ENCODE data around the gene DDX49.

The DDX49 gene

DNA sequence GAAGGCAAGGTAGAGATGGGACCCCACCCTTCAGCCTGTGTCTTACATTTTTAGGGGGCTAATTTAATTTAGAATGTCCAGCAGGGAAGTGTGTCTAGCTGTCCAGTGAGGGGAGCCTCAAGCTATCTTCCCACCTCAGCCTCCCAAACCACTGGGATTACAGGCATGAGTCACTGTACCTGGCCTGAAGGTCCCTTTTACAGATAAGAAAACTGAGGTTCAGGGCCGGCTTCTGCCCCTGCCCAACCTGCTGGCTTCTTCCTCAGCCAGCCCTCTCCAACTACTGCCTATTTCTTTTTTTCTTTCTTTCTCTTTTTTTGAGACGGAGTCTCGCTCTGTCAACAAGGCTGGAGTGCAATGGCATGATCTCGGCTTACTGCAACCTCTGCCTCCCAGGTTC lies 40.9 kb downstream of the DDX49 start:
- ChIA-PET POLR2A (no interaction called here), CTCF (interaction anchor here (0.7 kb wide), 1 partner anchor 27 kb away, joined by 3 read pairs; no protein-coding TSS in a partner anchor)
- TF ChIP-seq BHLHE40 (IDR thresholded peaks at IDR 0.05; ENCODE audit: borderline replicate concordance) (no peak), FOXK2 (IDR thresholded peaks at IDR 0.05) (no peak), FOXM1 (IDR thresholded peaks at IDR 0.05; ENCODE audit: borderline replicate concordance) (no peak), FOXA1 (IDR thresholded peaks at IDR 0.05) (no peak), L3MBTL2 (conservative IDR thresholded peaks at IDR 0.05) (no peak), ARNT (IDR thresholded peaks at IDR 0.05) (no peak), ZNF384 (IDR thresholded peaks at IDR 0.05) (no peak)

DNA sequence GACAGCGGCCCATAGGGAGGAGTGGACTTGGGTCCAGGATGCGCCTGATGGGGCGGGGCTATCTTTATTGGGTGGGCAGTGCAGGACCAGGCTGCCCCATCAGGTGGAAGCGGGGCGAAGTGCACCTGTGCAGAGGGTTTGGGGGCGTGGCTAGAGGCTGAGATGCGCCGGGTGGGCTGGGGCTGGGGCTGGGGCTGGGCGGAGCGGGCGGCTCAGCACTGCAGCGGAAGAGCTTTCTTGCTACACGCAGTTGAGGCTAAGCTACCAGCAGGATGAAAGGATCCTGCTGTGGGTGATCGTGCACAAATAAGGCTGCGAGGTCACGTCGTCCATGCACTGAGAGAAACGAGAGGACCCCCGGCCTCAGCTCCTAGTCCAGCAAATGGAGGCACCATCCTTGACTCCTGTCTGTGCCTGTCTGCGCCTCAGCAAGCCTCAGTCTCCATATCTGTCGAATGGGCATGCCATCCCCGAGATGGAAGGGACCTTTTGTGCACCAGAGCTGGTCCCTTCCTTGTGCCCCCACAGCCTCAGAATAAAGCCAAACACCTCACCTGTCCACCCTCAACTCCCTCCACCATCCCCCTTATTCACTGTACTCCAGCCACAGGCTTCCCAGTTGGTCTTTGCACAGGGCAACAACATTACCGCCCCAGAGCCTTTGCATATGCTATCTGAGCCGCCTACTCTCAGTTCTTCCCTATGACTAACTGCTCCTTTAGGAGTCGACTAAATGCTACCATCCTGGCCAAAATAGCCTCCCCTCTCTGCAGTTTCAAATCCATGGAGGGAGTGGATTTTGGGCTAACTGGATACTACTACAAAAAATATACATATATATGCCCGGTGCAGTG lies 42.5 kb downstream of the DDX49 start:
- DNase-seq (ENCODE audit: extremely low spot score) = no peak
- ChIA-PET CTCF (no interaction called here), POLR2A (no interaction called here)
- TF ChIP-seq SP1 (IDR thresholded peaks at IDR 0.05) = no peak
- no peak for TF ChIP-seq FOXK2 (IDR thresholded peaks at IDR 0.05)
- TF ChIP-seq TARDBP (IDR thresholded peaks at IDR 0.05) = no peak
- TF ChIP-seq ARNT (IDR thresholded peaks at IDR 0.05) = no peak
- no peak for TF ChIP-seq FOXM1 (IDR thresholded peaks at IDR 0.05; ENCODE audit: borderline replicate concordance)
- TF ChIP-seq CTBP1 (IDR thresholded peaks at IDR 0.05; ENCODE audit: borderline replicate concordance) = no peak
- TF ChIP-seq ZNF384 (IDR thresholded peaks at IDR 0.05) = no peak
- TF ChIP-seq LEF1 (IDR thresholded peaks at IDR 0.05; ENCODE audit: borderline replicate concordance) = no peak
- no peak for TF ChIP-seq NFRKB (IDR thresholded peaks at IDR 0.05)
- no peak for TF ChIP-seq FOXA1 (IDR thresholded peaks at IDR 0.05)
- no peak for TF ChIP-seq BHLHE40 (IDR thresholded peaks at IDR 0.05; ENCODE audit: borderline replicate concordance)
- TF ChIP-seq, protein P1, sequence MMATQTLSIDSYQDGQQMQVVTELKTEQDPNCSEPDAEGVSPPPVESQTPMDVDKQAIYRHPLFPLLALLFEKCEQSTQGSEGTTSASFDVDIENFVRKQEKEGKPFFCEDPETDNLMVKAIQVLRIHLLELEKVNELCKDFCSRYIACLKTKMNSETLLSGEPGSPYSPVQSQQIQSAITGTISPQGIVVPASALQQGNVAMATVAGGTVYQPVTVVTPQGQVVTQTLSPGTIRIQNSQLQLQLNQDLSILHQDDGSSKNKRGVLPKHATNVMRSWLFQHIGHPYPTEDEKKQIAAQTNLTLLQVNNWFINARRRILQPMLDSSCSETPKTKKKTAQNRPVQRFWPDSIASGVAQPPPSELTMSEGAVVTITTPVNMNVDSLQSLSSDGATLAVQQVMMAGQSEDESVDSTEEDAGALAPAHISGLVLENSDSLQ (IDR thresholded peaks at IDR 0.05) = no peak
- no peak for TF ChIP-seq ELF4 (IDR thresholded peaks at IDR 0.05)

More for the DNA sequence above, 40.9 kb downstream of the DDX49 start:
- no peak for DNase-seq (ENCODE audit: extremely low spot score)

DNA sequence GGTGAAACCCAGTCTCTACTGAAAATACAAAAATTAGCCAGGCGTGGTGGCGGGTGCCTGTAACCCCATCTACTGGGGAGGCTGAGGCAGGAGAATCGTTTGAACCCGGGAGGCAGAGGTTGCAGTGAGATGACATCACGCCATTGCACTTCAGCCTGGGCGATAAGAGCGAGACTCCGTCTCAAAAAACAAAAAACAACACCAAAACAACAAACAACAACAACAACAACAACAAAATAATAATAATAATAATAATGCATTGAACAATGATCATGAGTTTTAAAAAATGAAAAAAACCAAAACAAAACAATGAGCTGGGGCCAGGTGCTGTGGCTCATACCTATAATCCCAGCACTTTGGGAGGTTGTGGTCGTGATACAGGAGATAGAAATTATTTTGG lies 44.6 kb downstream of the DDX49 start:
- POLR2A ChIA-PET = no interaction called here
- DNase-seq (ENCODE audit: extremely low spot score) = no peak
- TF ChIP-seq ARNT (IDR thresholded peaks at IDR 0.05) (no peak), HDGF (IDR thresholded peaks at IDR 0.05; ENCODE audit: borderline replicate concordance) (no peak), L3MBTL2 (conservative IDR thresholded peaks at IDR 0.05) (no peak), FOXA1 (IDR thresholded peaks at IDR 0.05) (no peak), NFRKB (IDR thresholded peaks at IDR 0.05) (no peak), FOXM1 (IDR thresholded peaks at IDR 0.05; ENCODE audit: borderline replicate concordance) (no peak)
- CTCF ChIA-PET = interaction anchor here (0.7 kb wide), 1 partner anchor 349 kb away, joined by 3 read pairs; no protein-coding TSS in a partner anchor

DNA sequence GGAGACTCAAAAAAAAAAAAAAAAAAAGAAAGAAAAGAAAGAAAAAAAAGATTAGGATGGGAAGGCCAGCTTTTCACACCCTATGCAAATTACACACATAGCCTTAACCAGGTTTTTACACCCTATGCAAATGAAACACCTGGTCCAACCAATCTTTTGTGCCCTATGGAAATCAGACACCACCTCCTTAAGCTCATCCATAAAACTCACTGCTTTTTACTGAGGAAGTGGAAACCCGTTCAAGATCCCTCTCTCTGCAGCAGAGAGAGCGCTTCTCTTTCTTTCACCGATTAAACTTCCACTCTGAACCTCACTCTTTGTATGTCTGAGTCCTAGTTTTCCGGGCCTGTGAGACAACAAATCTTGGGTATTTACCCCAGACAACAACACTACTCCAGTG lies 46.8 kb downstream of the DDX49 start:
- CTCF ChIA-PET = interaction anchor here (1.1 kb wide), 1 partner anchor 20 kb away, joined by 4 read pairs; no protein-coding TSS in a partner anchor
- DNase-seq (ENCODE audit: extremely low spot score) = no peak
- TF ChIP-seq CTBP1 (IDR thresholded peaks at IDR 0.05; ENCODE audit: borderline replicate concordance) (no peak), BHLHE40 (IDR thresholded peaks at IDR 0.05; ENCODE audit: borderline replicate concordance) (no peak), TARDBP (IDR thresholded peaks at IDR 0.05) (no peak), FOXK2 (IDR thresholded peaks at IDR 0.05) (no peak), ZNF384 (IDR thresholded peaks at IDR 0.05) (no peak), NFRKB (IDR thresholded peaks at IDR 0.05) (no peak), ELF4 (IDR thresholded peaks at IDR 0.05) (no peak), HDGF (IDR thresholded peaks at IDR 0.05; ENCODE audit: borderline replicate concordance) (no peak)
- TF ChIP-seq, protein P1 (IDR thresholded peaks at IDR 0.05) = no peak
- POLR2A ChIA-PET = interaction anchor here (1.4 kb wide), 1 partner anchor 47 kb away, joined by 3 read pairs; the partner anchor contains the start of genes COPE and DDX49

DNA sequence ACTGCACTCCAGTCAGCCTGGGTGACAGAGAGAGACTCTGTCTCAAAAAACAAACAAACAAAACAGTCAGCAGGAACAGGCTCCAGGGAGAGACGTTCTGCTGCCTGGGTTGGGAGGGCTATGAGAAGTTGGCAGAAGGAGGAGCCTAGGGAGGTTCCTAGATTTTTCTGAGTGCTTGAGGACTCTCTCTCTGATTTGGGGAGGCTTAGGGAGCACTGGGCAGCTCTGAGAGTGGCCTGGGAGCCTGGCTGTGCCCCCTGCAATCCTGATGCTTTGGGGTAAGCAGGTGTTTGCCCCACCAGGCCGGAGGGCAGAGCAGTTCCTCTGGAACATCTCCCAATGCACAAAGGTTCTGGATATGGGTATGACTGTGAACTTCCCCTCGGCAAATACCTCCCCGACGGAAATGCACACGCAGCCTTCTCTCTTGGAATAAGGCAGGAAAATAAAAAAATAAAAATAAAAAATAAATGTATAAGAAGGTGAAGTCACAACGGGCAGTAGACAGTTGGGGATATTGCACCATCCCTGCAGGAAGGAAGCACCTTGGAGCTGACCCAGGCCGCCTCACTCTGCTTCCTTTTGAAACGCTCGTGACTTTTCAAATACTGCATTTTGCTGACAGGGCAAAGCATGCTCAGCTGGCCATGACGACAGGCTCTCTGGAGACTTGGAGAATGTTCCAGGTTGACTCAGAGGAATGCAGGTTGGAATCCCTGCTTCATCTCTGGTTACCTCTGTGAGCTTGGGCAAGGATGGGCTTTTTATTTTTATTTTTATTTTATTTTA lies 48.0 kb downstream of the DDX49 start:
- DNase-seq (ENCODE audit: extremely low spot score) = no peak
- ChIA-PET POLR2A (no interaction called here), CTCF (no interaction called here)
- no peak for TF ChIP-seq TARDBP (IDR thresholded peaks at IDR 0.05)
- TF ChIP-seq FOXA1 (IDR thresholded peaks at IDR 0.05) = no peak
- no peak for TF ChIP-seq ELF4 (IDR thresholded peaks at IDR 0.05)

DNA sequence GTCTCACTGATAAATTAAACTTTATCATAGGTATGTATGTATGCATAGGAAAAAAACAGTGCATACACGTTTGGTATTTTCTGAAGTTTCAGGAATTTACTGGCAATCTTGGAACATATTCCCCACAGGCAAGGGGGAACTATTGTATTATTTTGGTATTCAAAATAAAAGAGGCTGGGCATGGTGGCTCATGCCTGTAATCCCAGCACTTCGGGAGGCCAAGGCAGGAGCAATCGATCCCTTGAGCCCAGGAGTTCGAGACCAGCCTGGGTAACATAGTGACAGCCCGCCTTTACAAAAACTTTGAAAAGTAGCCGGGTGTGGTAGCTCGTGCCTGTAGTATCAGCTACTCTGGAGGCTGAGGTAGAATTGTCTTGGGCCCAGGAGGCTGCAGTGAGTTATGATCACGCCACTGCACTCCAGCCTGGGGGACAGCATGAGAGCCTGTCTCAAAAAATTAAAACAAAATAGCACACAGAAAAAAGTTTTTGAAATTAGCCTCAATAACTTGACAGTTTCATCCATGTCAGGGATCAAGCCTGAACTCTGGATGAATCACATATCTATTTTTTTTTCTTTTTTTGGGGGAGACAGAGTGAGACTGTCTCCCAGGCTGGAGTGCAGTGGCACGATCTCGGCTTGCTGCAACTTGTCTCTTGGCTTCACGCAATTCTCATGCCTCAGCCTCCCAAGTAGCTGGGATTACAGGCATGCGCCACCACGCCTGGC lies 50.6 kb downstream of the DDX49 start:
- no peak for DNase-seq (ENCODE audit: extremely low spot score)
- POLR2A ChIA-PET = interaction anchor here (1.6 kb wide), 1 partner anchor 51 kb away, joined by 4 read pairs; the partner anchor contains the start of genes COPE and DDX49
- CTCF ChIA-PET = interaction anchor here (0.6 kb wide), 1 partner anchor 22 kb away, joined by 3 read pairs; no protein-coding TSS in a partner anchor
- TF ChIP-seq, protein P1 (IDR thresholded peaks at IDR 0.05) = no peak
- no peak for TF ChIP-seq ZNF384 (IDR thresholded peaks at IDR 0.05)
- no peak for TF ChIP-seq TARDBP (IDR thresholded peaks at IDR 0.05)
- TF ChIP-seq LEF1 (IDR thresholded peaks at IDR 0.05; ENCODE audit: borderline replicate concordance) = no peak
- no peak for TF ChIP-seq SP1 (IDR thresholded peaks at IDR 0.05)
- TF ChIP-seq FOXA1 (IDR thresholded peaks at IDR 0.05) = no peak
- TF ChIP-seq CTBP1 (IDR thresholded peaks at IDR 0.05; ENCODE audit: borderline replicate concordance) = no peak
- TF ChIP-seq FOXM1 (IDR thresholded peaks at IDR 0.05; ENCODE audit: borderline replicate concordance) = no peak
- TF ChIP-seq ARNT (IDR thresholded peaks at IDR 0.05) = no peak
- TF ChIP-seq ELF4 (IDR thresholded peaks at IDR 0.05) = no peak

Data from HEK293T (cell line).